K562 (cell line): Measurements from ENCODE around the gene SLC25A21. TPM values are rescaled to one million over a fixed set of nuclear protein-coding genes. Genes with fewer than 3 reads are reported as not detected.
A peak's percentile ranks its signal among the peaks of the same experiment; 100 is the strongest.

Source experiments
- ATAC-seq: fragments of 200-7000 bp; cut with Tn5 transposase; 3 replicates; pipeline ENCODE4 v1.9.1; 2020; ENCODE audit warnings: moderate library complexity
- BruUV-seq: library from RNA; stranded (reverse); fragments of 400-500 nt; replicated peaks from 2 replicates; lab custom pipeline; 2021; lab: Mats Ljungman, UMichigan
- CTCF ChIA-PET: fragments of 300-600 bp; formaldehyde crosslinking; extraction: SDS; loops from one replicate; lab custom pipeline; 2021; ENCODE audit warnings: low intra/inter-chr PET ratio; lab: Yijun Ruan, JAX
- POLR2A ChIA-PET: fragments of 300-600, 350-650 bp; sonication (Branson Sonifier 250); formaldehyde crosslinking; extraction: SDS; loops from one replicate; lab custom pipeline; 2021; ENCODE audit warnings: antibody characterized with exemption, inconsistent platforms; lab: Yijun Ruan, JAX
- DNase-seq, 4 experiments: peaks; one replicate each; pipeline versions ENCODE4 v3.0.0 to v3.0.0-alpha.2; 2011 to 2018; ENCODE audit warnings: low spot score in 3 of 4, mixed read lengths in 3 of 4; ENCODE audit errors: extremely low read depth in 1 of 4
- FAIRE-seq: peaks from 2 replicates; lab custom pipeline; 2011; peaks lifted over from hg19 to GRCh38; lab: Jason Lieb, UNC
- H2AFZ ChIP-seq: 2 replicates; pipeline ENCODE4 v1.6.0; 2011; ENCODE audit warnings: low read depth, low read length, control low read depth, inconsistent platforms
- H3K27ac ChIP-seq: fragments of 200-600 bp; 3 replicates; pipeline ENCODE4 v1.8.0; 2011; ENCODE audit warnings: low read depth, mild to moderate bottlenecking, control low read depth, inconsistent platforms, low read length, moderate library complexity, mixed read lengths; ENCODE audit errors: extremely low read depth
- H3K27me3 ChIP-seq, 2 experiments: fragments of 300-600 bp in 1 of 2; 2 replicates in 1 of 2; 3 replicates in 1 of 2; pipeline versions ENCODE4 v1.6.0 to v1.8.0; 2011; ENCODE audit warnings: inconsistent platforms in 2 of 2, low read length in 2 of 2, mild to moderate bottlenecking in 1 of 2, mixed read lengths in 1 of 2, moderate library complexity in 1 of 2; ENCODE audit not compliant: control insufficient read depth in 2 of 2, insufficient read depth in 2 of 2
- H3K36me3 ChIP-seq: fragments of 300-600 bp; 3 replicates; pipeline ENCODE4 v1.8.0; 2011; ENCODE audit warnings: mild to moderate bottlenecking, low read length, inconsistent platforms; ENCODE audit not compliant: control insufficient read depth, insufficient read depth
- H3K4me1 ChIP-seq, 2 experiments: fragments of 200-600 bp in 1 of 2; replicated peaks in 1 of 2; 2 replicates in 1 of 2; 3 replicates in 1 of 2; pipeline versions ENCODE4 v1.5.1 to v1.8.0; 2011; ENCODE audit warnings: inconsistent platforms in 2 of 2, low read length in 2 of 2, mild to moderate bottlenecking in 1 of 2, mixed read lengths in 1 of 2, moderate library complexity in 1 of 2; ENCODE audit not compliant: control insufficient read depth in 2 of 2, insufficient read depth in 2 of 2
- H3K4me2 ChIP-seq: 2 replicates; pipeline ENCODE4 v1.6.1; 2011; ENCODE audit warnings: low read length, control low read depth, inconsistent platforms, mixed read lengths; ENCODE audit not compliant: insufficient read depth
- H3K4me3 ChIP-seq: fragments of 200-600 bp; sonication (generic), shearing (Covaris generic); 2 replicates; pipeline ENCODE4 v1.5.1; 2016; ENCODE audit warnings: control low read depth, inconsistent platforms
- H3K79me2 ChIP-seq: fragments of 200-600 bp; 3 replicates; pipeline ENCODE4 v1.8.0; 2011; ENCODE audit warnings: low read length, inconsistent platforms; ENCODE audit not compliant: control insufficient read depth, insufficient read depth
- H3K9ac ChIP-seq, 2 experiments: 2 replicates each; pipeline versions ENCODE4 v1.6.0 to v1.6.1; 2011; ENCODE audit warnings: low read depth in 2 of 2, low read length in 2 of 2, control low read depth in 1 of 2, inconsistent platforms in 1 of 2, mild to moderate bottlenecking in 1 of 2, mixed read lengths in 1 of 2; ENCODE audit not compliant: insufficient read depth in 1 of 2
- H3K9me1 ChIP-seq: one replicate; pipeline ENCODE4 v1.6.0; 2011; ENCODE audit warnings: inconsistent platforms, mild to moderate bottlenecking, low read length, moderate library complexity; ENCODE audit not compliant: control insufficient read depth, insufficient read depth
- H3K9me3 ChIP-seq: replicated peaks from 2 replicates; pipeline ENCODE4 v1.5.1; 2011; ENCODE audit warnings: low read depth, low read length, inconsistent platforms; ENCODE audit not compliant: control insufficient read depth, insufficient read depth
- H4K20me1 ChIP-seq: replicated peaks from 2 replicates; pipeline ENCODE4 v1.6.1; 2011; ENCODE audit warnings: low read length, inconsistent platforms, mixed read lengths; ENCODE audit not compliant: control insufficient read depth, insufficient read depth
- BDP1 ChIP-seq: IDR thresholded peaks from 3 replicates; pipeline ENCODE4 v1.6.1; 2011; ENCODE audit not compliant: insufficient read length, insufficient read depth
- E4F1 ChIP-seq: fragments of 250-450 bp; sonication (Bioruptor Pico); IDR thresholded peaks from 2 replicates; pipeline ENCODE4 v1.5.0; 2021; ENCODE audit warnings: mild to moderate bottlenecking, borderline replicate concordance
- KDM1A ChIP-seq, 2 experiments: fragments of 450-650 bp; IDR thresholded peaks; 2 replicates each; pipeline ENCODE4 v1.6.1; 2016; ENCODE audit warnings: mild to moderate bottlenecking in 2 of 2
- MCM3 ChIP-seq: fragments of 450-650 bp; IDR thresholded peaks from 2 replicates; pipeline ENCODE4 v1.6.1; 2016
- MEIS2 ChIP-seq: fragments of 450-650 bp; IDR thresholded peaks from 2 replicates; pipeline ENCODE4 v1.6.1; 2014; ENCODE audit warnings: mild to moderate bottlenecking; ENCODE audit not compliant: partially characterized antibody
- MITF ChIP-seq: IDR thresholded peaks from 2 replicates; pipeline ENCODE4 v1.6.1; 2014; ENCODE audit warnings: antibody characterized with exemption
- NEUROD1 ChIP-seq: fragments of 150-350 bp; IDR thresholded peaks from 2 replicates; pipeline ENCODE4 v1.6.1; 2014; ENCODE audit warnings: borderline replicate concordance, low read length, low read depth; ENCODE audit not compliant: partially characterized antibody
- NFIX ChIP-seq: fragments of 250-450 bp; sonication (Bioruptor Pico); IDR thresholded peaks from 2 replicates; pipeline ENCODE4 v1.4.0; 2020; ENCODE audit warnings: low read depth, mild to moderate bottlenecking, moderate library complexity
- NR1H2 ChIP-seq: sonication (generic); formaldehyde crosslinking; IDR thresholded peaks from 2 replicates; pipeline ENCODE4 v1.4.0; 2020; ENCODE audit warnings: mild to moderate bottlenecking, missing genetic modification reagents
- RAD51 ChIP-seq: fragments of 450-650 bp; IDR thresholded peaks from 2 replicates; pipeline ENCODE4 v1.7.1; 2016; ENCODE audit warnings: low read depth, mild to moderate bottlenecking, borderline replicate concordance
- SPI1 ChIP-seq: IDR thresholded peaks from 2 replicates; pipeline ENCODE4 v1.6.1; 2011; ENCODE audit warnings: low read depth, low read length, control low read depth, borderline replicate concordance
- SRSF7 ChIP-seq: fragments of 200-400 bp; formaldehyde crosslinking; optimal IDR thresholded peaks from 2 replicates; pipeline ENCODE3; 2017; ENCODE audit warnings: mild to moderate bottlenecking, low read depth, low read length
- ZKSCAN3 ChIP-seq: fragments of 250-450 bp; sonication (Bioruptor Pico); IDR thresholded peaks from 2 replicates; pipeline ENCODE4 v1.4.0; 2020
- ZNF121 ChIP-seq: sonication (generic); formaldehyde crosslinking; conservative IDR thresholded peaks from 2 replicates; pipeline ENCODE4 v1.8.0; 2022; ENCODE audit warnings: missing genetic modification reagents
- ZNF655 ChIP-seq: fragments of 250-450 bp; sonication (Bioruptor Pico); IDR thresholded peaks from 2 replicates; pipeline ENCODE4 v1.5.0; 2021
- ZNF696 ChIP-seq: fragments of 250-450 bp; sonication (Bioruptor Pico); conservative IDR thresholded peaks from 2 replicates; pipeline ENCODE4 v1.4.0; 2020; ENCODE audit warnings: mild to moderate bottlenecking, moderate library complexity
- ZNF766 ChIP-seq: fragments of 200-800 bp; sonication (Bioruptor generic); conservative IDR thresholded peaks from 2 replicates; pipeline ENCODE4 v1.6.1; 2016; ENCODE audit warnings: missing genetic modification characterization, missing compliant biosample characterization
- WGBS: fragments of 100-300 bp; shearing (Covaris generic); methylation state at CpG from one replicate; pipeline ENCODE4 v1.1.6; 2016; ENCODE audit warnings: low coverage, mixed read lengths; ENCODE audit not compliant: insufficient coverage; ENCODE audit errors: missing lambda C conversion rate; 5-methylcytosine and 5-hydroxymethylcytosine counted together
- in situ Hi-C: fragments of 300-500 bp; cut with MboI; formaldehyde crosslinking; loops from 4 replicates; pipeline ENCODE4 v1.15.0; 2018; ENCODE audit warnings: inconsistent platforms, mixed read lengths
- intact Hi-C: fragments of 100-400 bp; cut with micrococcal nuclease; formaldehyde crosslinking; loops from 2 replicates; pipeline ENCODE4 v1.14.2; 2022
- polyA plus RNA-seq, 8 experiments: library from polyadenylated mRNA; depleted of rRNA in 4 of 8; stranded (reverse) in 5 of 8; unstranded in 3 of 8; fragments of >200 nt; fragmentation: Nextera tagmentation in 2 of 8; fragmentation: Illumina TruSeq in 1 of 8; extraction: Ambion mirVana in 2 of 8; extraction: Trizol in 1 of 8; gene quantifications; 2 replicates each; pipeline versions ENCODE4 v1.2.1 to v1.2.3, GENCODE V29; 2011 to 2014; ENCODE audit warnings: inconsistent platforms in 1 of 8, missing spikeins in 1 of 8
- total RNA-seq, 7 experiments: library from RNA; depleted of rRNA in 6 of 7; stranded (reverse); fragments of >200 nt in 6 of 7; fragmentation: Illumina TruSeq in 2 of 7; extraction: Trizol in 2 of 7; gene quantifications; 2 replicates each; pipeline versions ENCODE4 v1.2.1 to v1.2.3, GENCODE V29; 2011 to 2021; ENCODE audit warnings: low replicate concordance in 1 of 7

The SLC25A21 gene
- total and polyA plus RNA-seq, 9 of the 15 experiments (the other 6 are each of a cell fraction or from before 2014, with no cell fraction given), result 15.2 to 46.7 (median 28.7) TPM

DNA sequence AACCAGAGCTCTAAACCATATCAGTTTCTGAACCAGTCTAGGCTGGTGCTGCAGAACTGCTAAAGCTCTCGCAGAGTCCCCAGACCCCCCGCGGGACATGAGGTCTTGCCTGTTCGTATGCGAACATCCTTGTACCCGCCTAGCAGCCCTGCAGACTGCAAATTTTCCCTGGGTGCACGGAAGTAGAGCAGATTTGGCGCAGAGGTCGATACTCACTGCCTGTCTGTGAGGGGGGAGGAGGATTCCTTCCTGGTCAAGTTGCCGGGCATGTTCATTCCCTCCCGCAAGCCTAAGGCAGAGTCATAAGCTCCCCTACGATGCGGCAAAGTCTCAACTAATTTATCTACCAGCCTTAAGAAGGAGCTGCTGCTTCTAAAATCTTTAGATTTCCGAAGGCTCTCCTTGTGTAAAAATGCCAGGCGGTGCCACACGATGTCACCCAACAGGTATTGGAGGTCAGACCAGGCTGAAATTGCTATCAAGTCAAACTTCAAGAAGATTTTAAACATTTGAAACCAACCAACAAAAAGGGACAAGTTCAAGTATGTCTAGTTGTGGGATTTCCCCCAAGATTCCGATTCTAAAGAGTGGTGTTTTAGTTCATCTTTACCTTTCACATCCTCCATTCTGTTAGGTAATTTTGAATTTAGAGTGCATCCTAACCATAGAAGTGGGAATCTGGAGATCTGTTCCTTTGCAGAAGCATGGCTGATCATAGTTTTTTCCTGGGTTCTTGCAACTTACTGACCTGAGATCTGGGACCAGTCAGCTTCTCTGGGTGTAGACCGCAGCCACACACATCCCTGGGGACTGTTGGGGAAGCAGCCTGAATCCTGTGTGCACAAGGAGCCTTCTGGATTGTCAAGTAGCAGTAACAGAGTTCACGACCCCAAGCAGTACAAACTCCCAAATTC lies 512.3 kb downstream of the SLC25A21 start:
- Histone ChIP-seq H3K27me3 (no peaks in the 10 kb centered on the region), H3K4me2 (no peak overlapping the region), H4K20me1 (no peaks in the 10 kb centered on the region), H3K36me3 (peaks cover 10% of the 10 kb centered on the region; the same call in 1 of the 3 replicates), H3K4me1 (peaks cover 0 to 26% of the 10 kb centered on the region in 2 experiments; a peak in 2 of 5 replicates), H3K9me3 (no peaks in the 10 kb centered on the region; the same call in 1 of the 2 replicates), H3K79me2 (peaks cover 6% of the 10 kb centered on the region; the same call in 2 of the 3 replicates), H3K4me3 (no peak overlapping the region), H3K27ac (no peak overlapping the region), H3K9ac (no peak overlapping the region), H3K9me1 (no peaks in the 10 kb centered on the region), H2AFZ (0 out of 2 replicates have a peak overlapping the region, but pooled peaks have one; percentile 95)
- ATAC-seq (no peak), DNase-seq (no peak), FAIRE-seq (no peak)
- in situ Hi-C loops, result no loop called here
- ChIA-PET CTCF (no interaction called here), POLR2A (interaction anchor here (0.5 to 1.1 kb wide), 2 partner anchors 15 to 946 kb away, joined by 3 read pairs; no protein-coding TSS in a partner anchor)
- 68% methylated on average over 17 of the region's 19 CpGs for WGBS
- intact Hi-C loops, result loop anchor here (10.0 kb wide), 1 partner anchor 105 kb away; no protein-coding TSS in a partner anchor
- no TSS peak for BruUV-seq
- TF ChIP-seq ZNF121 (CRISPR knock-in tag) (no peak), NEUROD1 (no peak), BDP1 (no peak), NFIX (CRISPR knock-in tag) (no peak), MITF (no peak), E4F1 (CRISPR knock-in tag) (no peak), NR1H2 (CRISPR knock-in tag) (no peak), MCM3 (no peak), ZNF655 (CRISPR knock-in tag) (no peak), MEIS2 (no peak), ZKSCAN3 (CRISPR knock-in tag) (no peak), KDM1A (IDR thresholded peaks at IDR 0.05) (no peak), ZNF766 (CRISPR knock-in tag) (no peak), RAD51 (no peak), SPI1 (no peak), ZNF696 (CRISPR knock-in tag) (no peak), SRSF7 (no peak)
